H1 (cell line): ENCODE data around the gene EOLA1. TPM values are rescaled to one million over a fixed set of nuclear protein-coding genes. Genes with fewer than 3 reads are reported as not detected.

ENCODE experiments used
- CTCF ChIA-PET: fragments of 300-600 bp; sonication (Branson Sonifier 250); formaldehyde crosslinking; loops from one replicate; lab custom pipeline; 2021; ENCODE audit not compliant: partially characterized antibody; lab: Charles Lee
- POLR2A ChIA-PET: fragments of 300-600 bp; sonication (Branson Sonifier 250); formaldehyde crosslinking; loops from one replicate; lab custom pipeline; 2021; ENCODE audit warnings: inconsistent platforms; ENCODE audit not compliant: partially characterized antibody; lab: Charles Lee
- DNase-seq, 2 experiments: peaks; one replicate each; pipeline versions ENCODE4 v3.0.0 to v3.0.0-alpha.2; 2010 to 2022; ENCODE audit warnings: low spot score in 2 of 2, low read depth in 1 of 2, mixed read lengths in 1 of 2
- FAIRE-seq: peaks from 2 replicates; lab custom pipeline; 2011; peaks lifted over from hg19 to GRCh38; lab: Jason Lieb, UNC
- H2AFZ ChIP-seq: 2 replicates; pipeline ENCODE4 v1.8.1; 2012; ENCODE audit warnings: low read length, inconsistent platforms
- H2AK5ac ChIP-seq: 2 replicates; pipeline ENCODE4 v1.6.1; 2013; ENCODE audit warnings: low read depth, low read length
- H2BK120ac ChIP-seq: replicated peaks from 2 replicates; pipeline ENCODE3; 2013; ENCODE audit warnings: low read depth, low read length, inconsistent platforms
- H2BK12ac ChIP-seq: 2 replicates; pipeline ENCODE4 v1.6.1; 2013; ENCODE audit warnings: low read depth, low read length
- H2BK15ac ChIP-seq: 2 replicates; pipeline ENCODE4 v1.6.1; 2013; ENCODE audit warnings: low read length
- H2BK20ac ChIP-seq: 2 replicates; pipeline ENCODE4 v1.6.1; 2013; ENCODE audit warnings: low read length
- H2BK5ac ChIP-seq: 2 replicates; pipeline ENCODE4 v1.6.1; 2013; ENCODE audit warnings: low read depth, low read length
- H3K14ac ChIP-seq: 2 replicates; pipeline ENCODE4 v1.6.1; 2013; ENCODE audit warnings: inconsistent platforms; ENCODE audit not compliant: insufficient read length
- H3K18ac ChIP-seq: 2 replicates; pipeline ENCODE4 v1.6.1; 2013; ENCODE audit warnings: low read length; ENCODE audit errors: extremely low read depth
- H3K23ac ChIP-seq: 2 replicates; pipeline ENCODE4 v1.6.1; 2013; ENCODE audit warnings: inconsistent platforms; ENCODE audit not compliant: insufficient read length
- H3K23me2 ChIP-seq: 2 replicates; pipeline ENCODE4 v1.6.1; 2013; ENCODE audit warnings: low read depth, low read length
- H3K27ac ChIP-seq: 2 replicates; pipeline ENCODE4 v1.6.1; 2011; ENCODE audit warnings: low read depth, low read length, inconsistent platforms
- H3K27me3 ChIP-seq, 4 experiments: replicated peaks in 1 of 4; 1 replicate in 1 of 4; 2 replicates in 3 of 4; pipeline versions ENCODE4 v1.6.1 to v1.8.1; 2011 to 2013; ENCODE audit warnings: low read length in 3 of 4, mild to moderate bottlenecking in 3 of 4, inconsistent platforms in 2 of 4, mixed read lengths in 2 of 4, moderate library complexity in 1 of 4; ENCODE audit not compliant: control insufficient read depth in 3 of 4, insufficient read depth in 3 of 4; ENCODE audit errors: extremely low read depth in 1 of 4
- H3K36me3 ChIP-seq, 4 experiments: 2 replicates each; pipeline versions ENCODE4 v1.6.1 to v1.8.1; 2011 to 2013; ENCODE audit warnings: mild to moderate bottlenecking in 4 of 4, low read length in 3 of 4, moderate library complexity in 2 of 4, control low read depth in 1 of 4, inconsistent platforms in 1 of 4; ENCODE audit not compliant: insufficient read depth in 4 of 4, control insufficient read depth in 2 of 4
- H3K4ac ChIP-seq: replicated peaks from 2 replicates; pipeline ENCODE3; 2013; ENCODE audit warnings: low read length, low read depth, mixed read lengths, inconsistent platforms; ENCODE audit not compliant: insufficient read length
- H3K4me1 ChIP-seq, 4 experiments: replicated peaks in 1 of 4; 1 replicate in 1 of 4; 2 replicates in 3 of 4; pipeline versions ENCODE4 v1.6.1 to v1.8.1; 2011 to 2013; ENCODE audit warnings: low read length in 3 of 4, inconsistent platforms in 2 of 4, mixed read lengths in 1 of 4; ENCODE audit not compliant: insufficient read depth in 4 of 4, control insufficient read depth in 3 of 4
- H3K4me2 ChIP-seq, 2 experiments: 2 replicates each; pipeline versions ENCODE4 v1.6.1 to v1.8.1; 2011 to 2013; ENCODE audit warnings: low read depth in 2 of 2, low read length in 2 of 2, control low read depth in 1 of 2, inconsistent platforms in 1 of 2, mild to moderate bottlenecking in 1 of 2; ENCODE audit not compliant: insufficient read depth in 1 of 2
- H3K4me3 ChIP-seq, 4 experiments: fragments of 200-600, 300-600 bp in 1 of 4; sonication (generic), shearing (Covaris generic), sonication (Bioruptor Twin) in 1 of 4; 2 replicates each; pipeline versions ENCODE4 v1.5.1 to v1.8.1; 2011 to 2016; ENCODE audit warnings: low read length in 4 of 4, low read depth in 3 of 4, control low read depth in 2 of 4, inconsistent platforms in 2 of 4, mild to moderate bottlenecking in 2 of 4, mixed read lengths in 1 of 4, moderate library complexity in 1 of 4; ENCODE audit not compliant: insufficient read depth in 2 of 4; ENCODE audit errors: extremely low read depth in 1 of 4
- H3K56ac ChIP-seq: replicated peaks from 2 replicates; pipeline ENCODE3; 2013; ENCODE audit warnings: low read depth, mild to moderate bottlenecking, mixed read lengths, low read length, inconsistent platforms; ENCODE audit not compliant: insufficient read length
- H3K79me1 ChIP-seq: 2 replicates; pipeline ENCODE4 v1.6.1; 2013; ENCODE audit warnings: low read depth, low read length, control low read depth
- H3K79me2 ChIP-seq, 2 experiments: 2 replicates each; pipeline versions ENCODE4 v1.6.1 to v1.8.1; 2012 to 2013; ENCODE audit warnings: low read length in 2 of 2, mild to moderate bottlenecking in 2 of 2, inconsistent platforms in 1 of 2; ENCODE audit not compliant: insufficient read depth in 2 of 2, control insufficient read depth in 1 of 2
- H3K9ac ChIP-seq, 4 experiments: replicated peaks in 1 of 4; 1 replicate in 1 of 4; 2 replicates in 3 of 4; pipeline versions ENCODE4 v1.6.1 to v1.8.1; 2011 to 2013; ENCODE audit warnings: low read depth in 3 of 4, low read length in 3 of 4, control low read depth in 2 of 4, mild to moderate bottlenecking in 2 of 4, moderate library complexity in 2 of 4, inconsistent platforms in 1 of 4; ENCODE audit errors: extremely low read depth in 1 of 4
- H3K9me3 ChIP-seq, 2 experiments: 2 replicates each; pipeline versions ENCODE4 v1.6.1 to v1.8.1; 2012 to 2013; ENCODE audit warnings: mild to moderate bottlenecking in 2 of 2, moderate library complexity in 2 of 2, control low read depth in 1 of 2, inconsistent platforms in 1 of 2, low read depth in 1 of 2, low read length in 1 of 2, mixed read lengths in 1 of 2; ENCODE audit not compliant: insufficient read depth in 2 of 2
- H4K20me1 ChIP-seq, 2 experiments: replicated peaks in 1 of 2; 2 replicates each; pipeline versions ENCODE3 to v1.8.1; 2011 to 2013; ENCODE audit warnings: inconsistent platforms in 2 of 2, low read length in 2 of 2, mild to moderate bottlenecking in 1 of 2; ENCODE audit not compliant: insufficient read depth in 2 of 2, control insufficient read depth in 1 of 2
- H4K5ac ChIP-seq: 2 replicates; pipeline ENCODE4 v1.6.1; 2013; ENCODE audit warnings: low read length, low read depth, mixed read lengths, inconsistent platforms; ENCODE audit not compliant: insufficient read length
- H4K8ac ChIP-seq: 2 replicates; pipeline ENCODE4 v1.8.0; 2013; ENCODE audit warnings: mild to moderate bottlenecking, moderate library complexity, low read length, inconsistent platforms; ENCODE audit not compliant: insufficient read depth; ENCODE audit errors: extremely low read depth
- H4K91ac ChIP-seq: replicated peaks from 2 replicates; pipeline ENCODE3; 2013; ENCODE audit warnings: low read length, mixed read lengths, inconsistent platforms; ENCODE audit not compliant: insufficient read length
- PHF8 ChIP-seq: fragments of 200-600 bp; sonication (generic); conservative IDR thresholded peaks from 2 replicates; pipeline ENCODE4 v1.7.1; 2012; ENCODE audit warnings: low read depth, mild to moderate bottlenecking, inconsistent platforms, low read length, moderate library complexity
- POU5F1 ChIP-seq: IDR thresholded peaks from 2 replicates; pipeline ENCODE4 v1.6.1; 2011; ENCODE audit warnings: low read depth, mild to moderate bottlenecking, low read length, moderate library complexity
- SP2 ChIP-seq: IDR thresholded peaks from 2 replicates; pipeline ENCODE4 v1.6.1; 2012; ENCODE audit warnings: mild to moderate bottlenecking, low read length, inconsistent platforms
- ZNF274 ChIP-seq: IDR thresholded peaks from 2 replicates; pipeline ENCODE4 v1.7.0; 2012; ENCODE audit warnings: low read length, borderline replicate concordance; ENCODE audit errors: extremely low read depth
- WGBS, 2 experiments: shearing (Covaris generic) in 1 of 2; methylation state at CpG; one replicate each; pipeline versions ENCODE4 v1.1.6 to v1.1.7; 2013 to 2015; ENCODE audit warnings: low lambda C conversion rate in 2 of 2, mixed read lengths in 2 of 2, inconsistent platforms in 1 of 2, low coverage in 1 of 2, missing lambda C conversion rate in 1 of 2; ENCODE audit not compliant: insufficient replicate concordance in 2 of 2, insufficient coverage in 1 of 2, insufficient read length in 1 of 2; ENCODE audit errors: extremely low coverage in 1 of 2, missing lambda C conversion rate in 1 of 2; 5-methylcytosine and 5-hydroxymethylcytosine counted together
- polyA plus RNA-seq, 7 experiments: library from polyadenylated mRNA; depleted of rRNA in 3 of 7; stranded (reverse) in 5 of 7; unstranded in 2 of 7; fragments of >200 nt in 5 of 7; fragments of 200-250 nt in 2 of 7; gene quantifications; 1 replicate in 5 of 7; 2 replicates in 1 of 7; 4 replicates in 1 of 7; pipeline versions ENCODE4 v1.2.1 to v1.2.3, GENCODE V29; 2011 to 2013; ENCODE audit warnings: missing spikeins in 2 of 7, mixed read lengths in 2 of 7
- total RNA-seq: library from RNA; stranded (reverse); fragmentation: NEBNext Ultra II Directional; extraction: Animal tissue kit (Norgen Biotek cat#: 25700); gene quantifications from 2 replicates; pipeline ENCODE4 v1.2.1, GENCODE V29; 2021

Gene EOLA1
- total and polyA plus RNA-seq, 2 of the 8 experiments (the other 6 are each of a cell fraction or from before 2014, with no cell fraction given), result 5.4 to 7.6 TPM

DNA sequence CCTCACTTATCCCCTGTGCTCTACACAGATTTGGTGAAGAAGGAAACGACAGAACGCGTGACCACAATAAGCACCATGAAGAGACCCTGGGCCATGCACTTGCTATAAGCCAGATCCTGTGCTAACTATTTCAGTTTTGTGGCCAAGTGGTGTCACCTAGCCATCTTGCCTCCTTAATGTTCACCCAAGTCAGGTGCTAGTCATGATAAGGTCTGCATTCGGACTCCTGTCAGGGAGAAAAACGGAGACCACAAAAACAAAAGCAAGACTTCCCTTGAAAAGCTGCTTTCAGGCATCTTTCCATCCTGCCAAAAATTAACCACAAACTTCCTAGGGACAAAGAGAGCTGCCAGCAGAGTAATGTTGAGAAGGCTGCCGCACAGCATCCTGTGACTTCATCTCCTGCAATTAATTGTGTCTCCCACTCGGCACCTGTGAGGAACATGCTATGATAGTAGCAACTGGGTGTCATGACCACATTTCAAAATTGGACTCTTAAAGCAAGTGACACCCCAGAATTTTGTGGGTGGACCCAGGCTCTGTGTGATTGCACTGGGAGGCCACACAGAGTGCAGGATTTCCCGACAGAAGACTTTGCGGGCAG is 26.9 kb upstream of the EOLA1 start:
- FAIRE-seq (no peak), DNase-seq (no peak)
- Histone ChIP-seq H3K18ac (no peak overlapping the region), H2BK12ac (no peak overlapping the region), H2AK5ac (no peak overlapping the region), H3K56ac (no peak overlapping the region), H2BK15ac (no peak overlapping the region), H3K36me3 (no peaks in the 10 kb centered on the region), H4K20me1 (no peaks in the 10 kb centered on the region), H3K27me3 (no peaks in the 10 kb centered on the region), H3K9me3 (no peaks in the 10 kb centered on the region), H2BK20ac (no peak overlapping the region), H3K9ac (no peak overlapping the region), H2BK5ac (no peak overlapping the region), H4K8ac (no peak overlapping the region), H3K79me2 (no peaks in the 10 kb centered on the region), H3K4me2 (no peak overlapping the region), H3K23me2 (no peaks in the 10 kb centered on the region), H3K4me1 (peaks cover 0 to 3% (median 1%) of the 10 kb centered on the region in 4 experiments; a peak in 3 of 7 replicates), H3K4ac (no peak overlapping the region), H4K91ac (no peak overlapping the region), H3K4me3 (no peak overlapping the region), H2AFZ (no peak overlapping the region), H3K27ac (no peak overlapping the region), H3K23ac (no peak overlapping the region), H3K79me1 (no peaks in the 10 kb centered on the region), H2BK120ac (no peak overlapping the region), H3K14ac (no peak overlapping the region), H4K5ac (no peak overlapping the region)
- WGBS, 2 experiments, result 96% methylated on average over 9 of the region's 9 CpGs; no CpG with 5 or more reads in 1 of the 2 experiments
- CTCF ChIA-PET, result interaction anchor here (1.3 to 2.7 kb wide), 2 partner anchors 12 to 26 kb away, joined by 5 to 11 read pairs; no protein-coding TSS in a partner anchor
- POLR2A ChIA-PET, result no interaction called here
- TF ChIP-seq SP2 (no peak), POU5F1 (no peak), PHF8 (no peak), ZNF274 (no peak)
